Caco-2 (cell line): ENCODE results near the gene PANK2. TPM values are rescaled to one million over a fixed set of nuclear protein-coding genes. Genes with fewer than 3 reads are reported as not detected.

ENCODE experiments used
- BruUV-seq: library from RNA; stranded (reverse); fragments of 400-500 nt; replicated peaks from 2 replicates; lab custom pipeline; 2021; lab: Mats Ljungman, UMichigan
- CTCF ChIA-PET: fragments of 300-600 bp; sonication (Branson Sonifier 250); formaldehyde crosslinking; loops from one replicate; lab custom pipeline; 2022; ENCODE audit warnings: antibody characterized with exemption; lab: Charles Lee
- POLR2A ChIA-PET: fragments of 300-600 bp; sonication (Branson Sonifier 250); formaldehyde crosslinking; loops from one replicate; lab custom pipeline; 2022; ENCODE audit warnings: antibody characterized with exemption; lab: Charles Lee
- DNase-seq, 2 experiments: peaks; one replicate each; pipeline versions ENCODE4 v3.0.0 to v3.0.0-alpha.2; 2020 to 2022
- H3K27me3 ChIP-seq: replicated peaks from 2 replicates; pipeline ENCODE4 v1.6.0; 2011; ENCODE audit warnings: low read length; ENCODE audit not compliant: control insufficient read depth, insufficient read depth
- H3K36me3 ChIP-seq: 2 replicates; pipeline ENCODE4 v1.5.1; 2011; ENCODE audit warnings: low read length; ENCODE audit not compliant: control insufficient read depth, insufficient read depth
- H3K4me1 ChIP-seq: fragments of 250-450 bp; sonication (Bioruptor Pico); 2 replicates; pipeline ENCODE4 v1.5.1; 2020; ENCODE audit warnings: mild to moderate bottlenecking
- H3K4me3 ChIP-seq: 2 replicates; pipeline ENCODE4 v1.5.1; 2011; ENCODE audit warnings: low read depth, mild to moderate bottlenecking, control low read depth, low read length
- H3K9me3 ChIP-seq: fragments of 250-450 bp; sonication (Bioruptor Pico); 2 replicates; pipeline ENCODE4 v1.5.1; 2020; ENCODE audit warnings: mild to moderate bottlenecking, moderate library complexity
- H3K27ac Mint-ChIP-seq: one replicate; pipeline ENCODE4 v1.8.0; 2022; ENCODE audit warnings: mixed read lengths; ENCODE audit not compliant: unreplicated experiment
- H3K27me3 Mint-ChIP-seq: one replicate; pipeline ENCODE4 v1.8.0; 2022; ENCODE audit warnings: mixed read lengths; ENCODE audit not compliant: insufficient read depth, unreplicated experiment
- H3K36me3 Mint-ChIP-seq: one replicate; pipeline ENCODE4 v1.8.0; 2022; ENCODE audit warnings: mild to moderate bottlenecking, mixed read lengths; ENCODE audit not compliant: insufficient read depth, unreplicated experiment
- H3K4me1 Mint-ChIP-seq: one replicate; pipeline ENCODE4 v1.8.0; 2022; ENCODE audit warnings: low read depth, mixed read lengths; ENCODE audit not compliant: unreplicated experiment
- H3K4me3 Mint-ChIP-seq: one replicate; pipeline ENCODE4 v1.8.0; 2022; ENCODE audit warnings: mild to moderate bottlenecking, moderate library complexity, mixed read lengths; ENCODE audit not compliant: unreplicated experiment
- H3K9me3 Mint-ChIP-seq: one replicate; pipeline ENCODE4 v1.8.0; 2022; ENCODE audit warnings: mixed read lengths; ENCODE audit not compliant: unreplicated experiment
- CTCF ChIP-seq, 2 experiments: fragments of 200-600 bp in 1 of 2; IDR thresholded peaks; 1 replicate in 1 of 2; 2 replicates in 1 of 2; pipeline versions ENCODE4 v1.5.1 to v1.8.0; 2011 to 2022; ENCODE audit warnings: antibody characterized with exemption in 1 of 2, control low read depth in 1 of 2, inconsistent platforms in 1 of 2, low read depth in 1 of 2, low read length in 1 of 2, mild to moderate bottlenecking in 1 of 2, moderate library complexity in 1 of 2; ENCODE audit not compliant: insufficient read depth in 1 of 2, severe bottlenecking in 1 of 2, unreplicated experiment in 1 of 2
- intact Hi-C: fragments of 100-400 bp; cut with micrococcal nuclease; formaldehyde crosslinking; loops from one replicate; pipeline ENCODE4 v1.10.0; 2022; ENCODE audit not compliant: unreplicated experiment
- total RNA-seq: library from RNA; stranded (reverse); gene quantifications from 2 replicates; pipeline ENCODE4 v1.2.3, GENCODE V29; 2022

PANK2 gene
- total RNA-seq, 1 experiment from 2014 or later, result 58.3 TPM

- Mint-ChIP-seq H3K4me3 (no peak overlapping the region), H3K27ac (no peak overlapping the region), H3K36me3 (peaks cover 43% of the 10 kb centered on the region), H3K9me3 (no peaks in the 10 kb centered on the region), H3K27me3 (no peaks in the 10 kb centered on the region), H3K4me1 (peaks cover 30% of the 10 kb centered on the region)
- ChIA-PET POLR2A (no interaction called here), CTCF (no interaction called here)
- peaks cover 9% of the 10 kb centered on the region for H3K4me1 ChIP-seq
- no peaks in the 10 kb centered on the region for H3K27me3 ChIP-seq
- no peak overlapping the region for H3K4me3 ChIP-seq
- H3K36me3 ChIP-seq, result no peaks in the 10 kb centered on the region
- intact Hi-C loops, result no loop called here
- no peak for DNase-seq
- no peak for TF ChIP-seq CTCF (IDR thresholded peaks at IDR 0.05; ENCODE audit: insufficient read depth in 1 of 2, low read depth in 1 of 2, low read length in 1 of 2, severe bottlenecking in 1 of 2, unreplicated experiment in 1 of 2)
- no TSS peak for BruUV-seq
- H3K9me3 ChIP-seq, result no peaks in the 10 kb centered on the region
These were observed 9.5 kb downstream of the PANK2 start for GRCh38 chr20:3898639-3899038.

GRCh38 chr20:3900187-3900604 lies 11.0 kb downstream of the PANK2 start:
- Histone ChIP-seq H3K36me3 (no peaks in the 10 kb centered on the region), H3K4me3 (no peak overlapping the region), H3K27me3 (no peaks in the 10 kb centered on the region), H3K4me1 (peaks cover 10% of the 10 kb centered on the region), H3K9me3 (no peaks in the 10 kb centered on the region)
- intact Hi-C loops, result no loop called here
- Mint-ChIP-seq H3K27me3 (no peaks in the 10 kb centered on the region), H3K27ac (no peak overlapping the region), H3K4me3 (no peak overlapping the region), H3K4me1 (peaks cover 29% of the 10 kb centered on the region), H3K9me3 (no peaks in the 10 kb centered on the region), H3K36me3 (peaks cover 42% of the 10 kb centered on the region)
- ChIA-PET CTCF (no interaction called here), POLR2A (no interaction called here)
- BruUV-seq, result no TSS peak
- TF ChIP-seq CTCF (IDR thresholded peaks at IDR 0.05; ENCODE audit: insufficient read depth in 1 of 2, low read depth in 1 of 2, low read length in 1 of 2, severe bottlenecking in 1 of 2, unreplicated experiment in 1 of 2), result no peak
- no peak for DNase-seq

GRCh38 chr20:3901028-3901705 lies 12.0 kb downstream of the PANK2 start:
- TF ChIP-seq CTCF (IDR thresholded peaks at IDR 0.05; ENCODE audit: insufficient read depth in 1 of 2, low read depth in 1 of 2, low read length in 1 of 2, severe bottlenecking in 1 of 2, unreplicated experiment in 1 of 2), result no peak
- H3K27me3 ChIP-seq, result no peaks in the 10 kb centered on the region
- no peaks in the 10 kb centered on the region for H3K9me3 ChIP-seq
- peak in 1 of 2 experiments; percentile 23 for DNase-seq
- no peaks in the 10 kb centered on the region for H3K36me3 ChIP-seq
- no peak overlapping the region for H3K4me3 ChIP-seq
- POLR2A ChIA-PET, result no interaction called here
- Mint-ChIP-seq H3K9me3 (no peaks in the 10 kb centered on the region), H3K4me1 (peaks cover 29% of the 10 kb centered on the region), H3K36me3 (peaks cover 38% of the 10 kb centered on the region), H3K27ac (peak overlapping the region; percentile 7), H3K27me3 (no peaks in the 10 kb centered on the region), H3K4me3 (no peak overlapping the region)
- CTCF ChIA-PET, result interaction anchor here (0.7 kb wide), 1 partner anchor 172 kb away, joined by 3 read pairs; no protein-coding TSS in a partner anchor
- H3K4me1 ChIP-seq, result peaks cover 10% of the 10 kb centered on the region
- BruUV-seq, result no TSS peak
- intact Hi-C loops, result no loop called here
